Activated naive CD4-positive, alpha-beta T cell treated with anti-CD3 and anti-CD28 coated beads for 36 hours (primary cell): ENCODE measurements around the gene MGAT1. TPM values are rescaled to one million over a fixed set of nuclear protein-coding genes. Genes with fewer than 3 reads are reported as not detected.
A peak's percentile ranks its signal among the peaks of the same experiment; 100 is the strongest.

Experiments
- CTCF ChIA-PET: fragments of 350-600 bp; sonication (Branson Sonifier 250); formaldehyde crosslinking; loops from one replicate; lab custom pipeline; 2021; ENCODE audit warnings: antibody characterized with exemption; lab: Charles Lee
- DNase-seq: peaks from one replicate; pipeline ENCODE4 v3.0.0-alpha.2; 2020
- H3K27ac Mint-ChIP-seq: one replicate; pipeline ENCODE4 v1.8.0; 2021; ENCODE audit warnings: mild to moderate bottlenecking, mixed read lengths
- H3K27me3 Mint-ChIP-seq: one replicate; pipeline ENCODE4 v1.8.0; 2021; ENCODE audit warnings: low read depth, mixed read lengths
- H3K36me3 Mint-ChIP-seq: one replicate; pipeline ENCODE4 v1.8.0; 2021; ENCODE audit warnings: low read depth, mixed read lengths
- H3K4me1 Mint-ChIP-seq: one replicate; pipeline ENCODE4 v1.8.0; 2021; ENCODE audit warnings: low read depth, mixed read lengths
- H3K4me3 Mint-ChIP-seq: one replicate; pipeline ENCODE4 v1.8.0; 2021; ENCODE audit warnings: mild to moderate bottlenecking, moderate library complexity, mixed read lengths
- H3K9me3 Mint-ChIP-seq: one replicate; pipeline ENCODE4 v1.8.0; 2021; ENCODE audit warnings: mixed read lengths
- intact Hi-C: fragments of 100-400 bp; cut with micrococcal nuclease; formaldehyde crosslinking; loops from one replicate; pipeline ENCODE4 v1.15.1; 2023
- total RNA-seq, 2 experiments: library from RNA; stranded (reverse); gene quantifications; one replicate each; pipeline ENCODE4 v1.2.3, GENCODE V29; 2021

MGAT1 gene
- total RNA-seq, 2 experiments from 2014 or later = 70.0 to 75.2 TPM

DNA sequence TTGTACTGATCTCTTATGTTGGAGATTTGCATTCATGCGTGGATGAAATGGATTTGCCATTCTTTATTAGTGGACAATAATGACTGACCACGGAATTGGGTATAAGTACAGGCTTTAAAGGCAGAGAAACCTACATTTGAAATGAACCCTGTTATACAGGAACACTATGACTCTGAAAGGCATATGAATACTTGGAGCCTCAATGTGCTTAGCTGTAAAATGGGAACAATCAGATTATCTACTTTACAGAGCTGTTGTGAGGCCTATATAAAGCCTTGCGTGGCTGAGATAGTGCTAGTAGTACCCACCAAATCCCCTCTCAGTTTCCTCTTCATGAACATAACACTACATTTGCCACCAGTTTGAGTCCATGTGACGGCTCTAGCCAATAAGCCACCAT is 18.9 kb upstream of the MGAT1 start:
- Mint-ChIP-seq H3K27ac (no peak overlapping the region), H3K4me3 (no peak overlapping the region), H3K27me3 (no peaks in the 10 kb centered on the region), H3K9me3 (no peaks in the 10 kb centered on the region), H3K36me3 (no peaks in the 10 kb centered on the region), H3K4me1 (peaks cover 43% of the 10 kb centered on the region)
- intact Hi-C loops = no loop called here
- CTCF ChIA-PET = interaction anchor here (0.8 to 1.6 kb wide), 3 partner anchors 9 to 13 kb away, joined by 3 to 4 read pairs (median 4); no protein-coding TSS in a partner anchor
- DNase-seq = no peak

DNA sequence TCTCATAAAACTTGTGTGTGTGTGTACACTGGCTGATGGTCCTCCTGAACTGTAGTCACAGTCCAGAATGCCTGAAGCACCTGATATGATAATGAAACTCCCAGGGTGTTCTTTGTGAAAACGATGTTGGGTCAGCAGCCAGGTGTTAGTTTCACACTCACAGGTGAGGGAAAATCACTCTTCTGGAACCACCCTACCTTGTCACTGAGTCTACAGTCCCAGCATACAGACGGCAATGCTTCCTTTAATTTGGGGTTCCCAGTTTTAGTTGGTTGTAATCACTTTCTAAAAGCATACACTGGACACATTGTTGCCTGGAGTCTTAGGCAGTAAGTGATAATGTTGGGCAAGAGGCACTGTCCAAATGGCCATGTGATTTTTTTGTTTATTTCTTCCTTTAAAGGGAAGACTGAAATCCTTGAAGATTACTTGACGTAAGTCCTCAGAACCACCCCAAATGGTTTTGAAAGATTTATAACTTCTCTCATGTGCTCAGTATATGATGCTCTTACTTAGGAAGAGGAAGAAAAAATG is 18.2 kb upstream of the MGAT1 start:
- H3K4me1 Mint-ChIP-seq = peaks cover 39% of the 10 kb centered on the region

DNA sequence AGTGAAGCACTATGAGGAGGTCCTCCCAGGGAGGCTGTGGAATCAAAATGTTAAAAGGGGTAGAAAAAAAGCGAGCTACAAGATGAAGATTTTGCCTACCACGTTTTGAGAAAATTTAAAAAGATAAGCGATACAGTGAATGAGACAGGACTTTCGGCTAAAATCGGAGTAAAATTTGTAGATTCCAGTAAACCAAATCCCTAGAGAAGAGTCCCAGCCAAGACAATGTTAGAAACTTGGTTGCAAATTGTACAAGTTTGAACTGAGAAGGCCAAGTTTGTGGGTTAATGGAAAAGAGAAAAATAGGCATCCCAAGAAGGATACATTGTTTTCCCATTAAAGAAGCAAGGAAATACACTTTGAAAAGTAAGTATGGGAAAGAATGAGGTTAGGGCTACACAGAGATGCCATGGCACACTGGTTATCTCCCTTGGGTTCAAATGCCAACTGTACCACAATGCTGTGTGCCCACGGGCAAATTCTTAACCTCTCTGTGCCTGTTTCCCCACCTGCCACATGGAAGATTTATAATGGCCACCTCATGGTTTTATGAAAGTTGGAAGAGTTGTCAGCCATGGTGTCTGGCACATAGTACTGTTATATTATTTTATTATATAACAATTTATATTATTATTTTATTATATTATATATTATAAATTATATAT is 16.2 kb upstream of the MGAT1 start:
- no peak for DNase-seq
- intact Hi-C loops = no loop called here
- CTCF ChIA-PET = interaction anchor here (1.2 kb wide), 1 partner anchor 8 kb away, joined by 3 read pairs; no protein-coding TSS in a partner anchor
- Mint-ChIP-seq H3K27me3 (no peaks in the 10 kb centered on the region), H3K9me3 (no peaks in the 10 kb centered on the region), H3K27ac (no peak overlapping the region), H3K36me3 (no peaks in the 10 kb centered on the region), H3K4me1 (peaks cover 38% of the 10 kb centered on the region), H3K4me3 (no peak overlapping the region)

More for the DNA sequence above, 18.2 kb upstream of the MGAT1 start:
- CTCF ChIA-PET = interaction anchor here (0.8 to 1.6 kb wide), 2 partner anchors 9 to 10 kb away, joined by 4 read pairs; no protein-coding TSS in a partner anchor
- no peak overlapping the region for H3K4me3 Mint-ChIP-seq
- no peaks in the 10 kb centered on the region for H3K36me3 Mint-ChIP-seq
- DNase-seq = no peak
- no peak overlapping the region for H3K27ac Mint-ChIP-seq
- H3K27me3 Mint-ChIP-seq = no peaks in the 10 kb centered on the region
- intact Hi-C loops = no loop called here
- no peaks in the 10 kb centered on the region for H3K9me3 Mint-ChIP-seq

DNA sequence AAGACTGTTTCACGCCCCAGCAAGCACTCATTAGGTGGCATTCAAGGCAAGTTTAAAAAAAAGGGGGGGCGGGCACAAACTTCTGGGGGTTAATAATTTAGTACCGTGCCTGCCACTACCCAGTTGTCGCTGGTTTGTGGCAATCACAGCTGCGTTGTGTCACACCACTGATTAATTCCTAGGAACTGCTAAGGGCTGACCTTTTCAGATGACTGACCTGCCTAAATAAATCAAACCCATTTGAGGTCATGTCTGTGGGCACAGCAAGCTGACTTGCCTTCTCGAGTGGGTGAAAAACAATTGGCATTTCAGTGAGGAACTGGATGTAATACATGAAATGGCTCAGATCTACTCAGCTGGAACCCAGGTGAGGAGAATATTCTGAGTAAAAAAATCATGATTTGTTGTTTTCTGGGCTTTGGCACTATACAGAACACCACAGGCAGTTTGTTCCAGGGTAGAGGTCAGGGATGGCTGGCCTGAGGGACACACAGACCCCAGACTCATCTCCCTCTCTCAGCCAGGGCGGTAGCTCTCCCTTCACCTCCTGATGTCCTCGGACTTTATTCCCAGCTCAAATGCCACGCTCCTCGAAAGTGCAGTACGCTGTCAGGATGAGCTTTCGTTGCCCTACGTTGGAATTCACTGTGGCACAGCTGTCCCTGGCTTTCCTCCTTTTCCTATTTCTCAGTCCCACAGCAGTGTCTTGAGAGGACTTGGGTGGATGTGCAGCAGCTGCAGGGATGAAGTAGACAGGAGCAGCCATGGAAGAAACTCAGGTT is 15.5 kb upstream of the MGAT1 start:
- CTCF ChIA-PET = interaction anchor here (1.2 kb wide), 1 partner anchor 9 kb away, joined by 3 read pairs; no protein-coding TSS in a partner anchor
- Mint-ChIP-seq H3K4me3 (no peak overlapping the region), H3K36me3 (no peaks in the 10 kb centered on the region), H3K4me1 (peaks cover 43% of the 10 kb centered on the region), H3K9me3 (no peaks in the 10 kb centered on the region), H3K27me3 (no peaks in the 10 kb centered on the region), H3K27ac (no peak overlapping the region)
- DNase-seq = no peak
- intact Hi-C loops = loop anchor here (1.0 kb wide), 1 partner anchor 8 kb away; no protein-coding TSS in a partner anchor

DNA sequence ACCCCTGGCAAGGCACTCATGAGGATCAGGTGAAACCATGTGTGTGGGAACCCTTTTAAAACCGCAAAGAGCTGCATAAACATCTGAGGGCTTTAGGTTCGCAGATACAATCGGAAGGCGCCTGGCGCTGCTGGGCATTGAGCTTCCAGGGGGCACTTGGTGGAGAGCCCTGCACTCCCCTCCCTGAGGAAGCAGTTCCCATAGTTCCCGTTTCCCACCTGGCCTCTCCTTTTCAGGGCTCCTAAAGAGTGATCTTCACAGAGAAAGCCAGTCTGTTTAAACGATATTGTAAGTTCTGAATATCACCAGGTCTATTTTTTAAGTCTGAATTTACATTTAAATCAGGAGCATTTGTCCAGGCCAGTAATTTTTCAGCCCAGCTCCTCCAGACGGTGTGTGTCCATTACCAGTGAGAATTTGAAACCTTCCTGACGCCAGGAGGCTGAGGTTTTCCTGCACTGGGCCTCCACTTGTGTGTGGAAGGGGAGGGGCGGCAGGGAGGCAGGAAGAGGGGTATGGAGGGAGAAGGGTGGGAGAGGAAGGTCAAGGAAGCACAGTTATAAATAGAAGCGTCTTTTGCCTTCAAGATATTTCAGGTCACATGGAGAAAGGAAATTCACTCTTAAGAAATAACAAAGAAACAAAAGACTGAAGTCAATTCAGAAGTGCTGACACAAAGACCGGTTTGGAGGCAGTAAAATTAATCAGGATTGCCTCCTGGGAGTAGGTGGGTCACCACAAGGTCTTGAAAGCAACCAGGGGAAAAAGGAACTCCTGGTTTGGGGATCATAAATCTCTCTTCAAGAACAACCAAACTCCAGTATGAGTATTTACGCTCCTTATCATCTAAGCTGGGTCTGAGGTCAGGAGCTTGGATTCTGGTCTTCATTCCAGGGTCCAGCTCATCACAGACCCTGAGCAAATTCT is 14.3 kb upstream of the MGAT1 start:
- peak overlapping the region; percentile 48 for H3K4me3 Mint-ChIP-seq
- CTCF ChIA-PET = interaction anchor here (1.3 kb wide), 1 partner anchor 34 kb away, joined by 4 read pairs; no protein-coding TSS in a partner anchor
- peak overlapping the region; percentile 26 for H3K27ac Mint-ChIP-seq
- intact Hi-C loops = loop anchor here (1.0 kb wide), 1 partner anchor 9 kb away; no protein-coding TSS in a partner anchor
- peaks cover 50% of the 10 kb centered on the region for H3K4me1 Mint-ChIP-seq
- H3K36me3 Mint-ChIP-seq = no peaks in the 10 kb centered on the region
- H3K27me3 Mint-ChIP-seq = no peaks in the 10 kb centered on the region
- no peak for DNase-seq
- H3K9me3 Mint-ChIP-seq = no peaks in the 10 kb centered on the region

DNA sequence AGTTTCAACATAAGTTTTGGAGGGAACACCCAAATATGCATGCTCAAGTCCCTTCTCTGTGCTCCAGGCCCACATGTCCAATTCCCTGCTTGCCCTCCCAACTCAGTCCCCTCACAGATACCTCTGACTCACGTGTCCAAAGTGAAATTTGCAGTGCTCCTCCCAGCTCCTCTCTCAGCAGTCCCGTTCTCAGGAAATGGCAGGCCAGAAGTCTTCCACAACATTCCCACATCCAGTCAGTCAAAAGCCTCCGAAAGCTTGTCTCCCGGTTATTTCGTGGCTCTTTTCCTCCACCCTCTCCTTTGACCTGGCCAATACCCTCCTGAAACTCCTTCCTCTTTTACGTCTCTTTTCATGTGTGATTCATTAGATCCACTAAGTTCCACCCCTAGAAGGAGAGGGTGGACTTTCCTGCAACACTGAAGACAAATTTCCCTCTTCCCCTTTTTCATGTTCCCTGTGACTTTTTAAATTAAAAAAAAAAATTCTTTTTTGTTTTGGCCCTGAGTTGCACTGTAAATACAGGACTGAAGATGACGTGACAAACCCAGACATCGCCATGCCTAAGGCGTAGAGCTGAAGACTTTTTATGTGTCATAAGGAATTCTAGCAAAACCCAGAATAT is 12.8 kb upstream of the MGAT1 start:
- no peak for DNase-seq
- no peak overlapping the region for H3K27ac Mint-ChIP-seq
- H3K27me3 Mint-ChIP-seq = no peaks in the 10 kb centered on the region
- H3K36me3 Mint-ChIP-seq = no peaks in the 10 kb centered on the region
- no peak overlapping the region for H3K4me3 Mint-ChIP-seq
- intact Hi-C loops = no loop called here
- H3K4me1 Mint-ChIP-seq = peaks cover 54% of the 10 kb centered on the region
- no peaks in the 10 kb centered on the region for H3K9me3 Mint-ChIP-seq
- CTCF ChIA-PET = interaction anchor here (1.3 kb wide), 1 partner anchor 33 kb away, joined by 4 read pairs; no protein-coding TSS in a partner anchor

DNA sequence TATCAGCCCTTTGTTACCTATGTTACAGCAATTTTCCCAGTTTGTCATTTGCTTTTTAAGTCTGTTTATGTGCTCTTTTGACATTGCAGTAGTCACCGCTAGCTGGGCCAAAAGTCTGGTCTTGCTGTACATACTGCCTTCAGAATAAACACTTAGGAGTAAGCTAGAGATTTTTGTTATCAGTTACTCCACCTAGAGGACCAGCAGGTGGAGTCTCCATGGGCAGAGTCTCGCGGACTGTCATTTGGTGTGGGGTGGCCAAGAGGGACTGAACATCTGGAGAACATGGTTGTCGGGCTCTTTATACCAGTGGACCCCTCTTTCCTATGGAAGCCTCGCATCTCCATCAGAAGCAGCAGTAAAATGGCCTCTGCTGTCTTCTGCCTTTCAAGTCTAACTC is 10.8 kb upstream of the MGAT1 start:
- Mint-ChIP-seq H3K27ac (no peak overlapping the region), H3K4me3 (no peak overlapping the region), H3K4me1 (peaks cover 61% of the 10 kb centered on the region), H3K36me3 (no peaks in the 10 kb centered on the region), H3K9me3 (no peaks in the 10 kb centered on the region), H3K27me3 (no peaks in the 10 kb centered on the region)
- DNase-seq = no peak
- intact Hi-C loops = no loop called here
- CTCF ChIA-PET = interaction anchor here (0.8 to 2.3 kb wide), 3 partner anchors 10 to 28 kb away, joined by 3 to 6 read pairs (median 4); no protein-coding TSS in a partner anchor

DNA sequence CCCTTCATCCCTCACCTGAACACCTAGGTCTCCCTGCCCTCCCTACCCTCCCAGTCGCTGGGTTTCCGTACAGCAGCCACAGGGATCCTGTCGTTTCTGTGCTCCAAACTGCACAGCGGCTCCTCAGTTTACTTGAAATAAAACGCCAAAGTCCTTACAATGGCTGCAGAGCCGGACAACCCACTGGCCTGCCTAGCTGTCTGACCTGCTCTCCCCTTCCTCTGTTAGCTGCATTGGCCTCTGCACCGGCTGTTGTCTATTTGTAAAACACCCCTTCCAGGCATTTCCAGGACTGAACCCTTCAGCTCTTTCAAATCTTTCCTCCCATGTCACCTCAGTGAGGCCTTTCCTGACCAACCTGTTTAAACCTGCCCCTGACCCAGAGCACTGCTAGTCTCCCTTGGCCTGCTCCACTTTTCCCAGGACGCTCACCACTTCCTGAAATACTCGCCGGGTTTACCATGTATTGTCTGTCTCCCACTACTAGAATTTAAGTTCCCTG is 9.1 kb upstream of the MGAT1 start:
- H3K4me1 Mint-ChIP-seq = peaks cover 66% of the 10 kb centered on the region
- H3K9me3 Mint-ChIP-seq = no peaks in the 10 kb centered on the region
- peak overlapping the region; percentile 98 for H3K4me3 Mint-ChIP-seq
- H3K27me3 Mint-ChIP-seq = no peaks in the 10 kb centered on the region
- peak overlapping the region; percentile 99 for H3K27ac Mint-ChIP-seq
- H3K36me3 Mint-ChIP-seq = peaks cover 12% of the 10 kb centered on the region
- CTCF ChIA-PET = interaction anchor here (0.8 to 2.3 kb wide), 2 partner anchors 10 to 18 kb away, joined by 4 to 6 read pairs; no protein-coding TSS in a partner anchor
- DNase-seq = no peak
- intact Hi-C loops = no loop called here

DNA sequence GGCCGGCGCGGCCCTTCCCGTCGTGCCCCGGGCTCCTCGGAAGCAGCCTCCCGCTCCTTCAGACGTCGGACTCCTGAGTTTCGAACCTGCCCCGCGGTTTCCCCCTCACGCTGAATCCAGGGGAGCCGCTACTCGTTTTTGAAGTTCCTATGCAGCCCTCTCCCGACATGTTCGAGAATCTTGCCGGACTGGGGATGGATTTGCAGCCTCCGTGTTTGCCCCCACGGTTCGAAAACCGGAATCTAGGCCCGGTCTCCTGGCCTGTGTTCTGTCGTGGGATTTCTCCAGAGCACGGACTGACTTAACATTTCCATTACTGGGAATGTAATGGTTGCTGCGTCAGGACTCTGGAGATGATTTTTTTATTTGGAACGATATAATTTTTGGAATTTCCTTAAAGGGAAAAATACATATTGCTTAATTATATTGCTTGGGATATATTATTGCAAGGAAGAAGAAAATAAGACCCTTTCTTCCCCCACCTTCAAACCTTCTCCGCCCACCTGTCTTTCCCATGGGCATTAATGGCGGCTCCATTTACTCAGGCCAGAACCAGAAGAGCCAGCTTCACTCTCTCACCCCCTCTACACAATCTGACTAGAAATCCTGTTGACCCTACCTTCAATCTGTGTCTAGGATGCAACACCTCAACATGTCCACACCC is 8.5 kb upstream of the MGAT1 start:
- CTCF ChIA-PET = interaction anchor here (0.5 to 1.0 kb wide), 3 partner anchors 10 to 20 kb away, joined by 3 to 4 read pairs (median 4); no protein-coding TSS in a partner anchor
- peak; percentile 76 for DNase-seq
- intact Hi-C loops = loop anchor here (1.0 kb wide), 5 partner anchors 9 to 433 kb away; partner anchors contain the start of genes MGAT1, TRIM41 and ZFP62
- H3K9me3 Mint-ChIP-seq = no peaks in the 10 kb centered on the region
- H3K4me3 Mint-ChIP-seq = peak overlapping the region; percentile 98
- H3K27ac Mint-ChIP-seq = peak overlapping the region; percentile 99
- H3K4me1 Mint-ChIP-seq = peaks cover 68% of the 10 kb centered on the region
- peaks cover 15% of the 10 kb centered on the region for H3K36me3 Mint-ChIP-seq
- H3K27me3 Mint-ChIP-seq = no peaks in the 10 kb centered on the region

DNA sequence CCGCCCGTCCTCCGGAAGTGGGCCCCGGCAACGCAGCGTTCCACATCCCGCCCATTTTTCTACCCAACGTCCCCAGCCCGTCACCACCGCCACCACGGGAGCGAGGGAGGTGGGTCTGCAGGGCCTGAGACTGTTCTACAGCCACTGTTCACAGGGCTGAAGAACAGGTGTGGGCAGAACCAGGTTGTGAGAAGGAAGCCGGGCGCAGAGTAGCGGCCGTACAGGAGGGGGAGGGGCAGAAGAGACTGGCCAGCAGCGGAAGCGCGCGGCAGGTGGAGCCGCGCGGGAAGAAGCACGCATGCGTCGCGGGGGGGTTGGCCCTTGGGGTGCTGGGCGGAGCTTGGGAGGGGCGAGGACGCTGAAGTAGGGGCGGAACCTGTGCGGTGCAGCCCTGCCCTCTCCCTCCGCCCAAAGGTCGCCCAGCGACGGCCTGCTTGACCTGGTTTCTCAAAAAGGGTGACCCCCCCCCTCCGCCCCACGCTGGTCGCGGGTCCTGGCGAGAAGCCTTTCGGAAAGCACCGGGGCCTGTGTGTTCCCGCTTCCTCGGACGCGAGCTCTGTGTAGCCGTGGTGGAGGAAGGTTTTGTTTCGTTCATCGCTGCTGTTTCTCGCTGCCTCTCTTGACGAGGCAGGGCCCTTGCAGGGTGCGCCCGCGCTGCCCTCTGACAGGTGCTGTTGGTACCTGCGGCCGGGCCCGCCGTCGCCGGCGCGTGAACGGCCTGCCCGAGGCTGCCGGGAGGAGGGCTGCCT is 7.8 kb upstream of the MGAT1 start:
- Mint-ChIP-seq H3K27me3 (no peaks in the 10 kb centered on the region), H3K9me3 (no peaks in the 10 kb centered on the region), H3K36me3 (peaks cover 17% of the 10 kb centered on the region), H3K27ac (peak overlapping the region; percentile 99), H3K4me1 (peaks cover 69% of the 10 kb centered on the region), H3K4me3 (peak overlapping the region; percentile 98)
- DNase-seq = peak; percentile 96
- intact Hi-C loops = loop anchor here (1.0 kb wide), 5 partner anchors 8 to 434 kb away; partner anchors contain the start of genes MGAT1, TRIM41 and ZFP62
- CTCF ChIA-PET = interaction anchor here (0.5 to 1.0 kb wide), 2 partner anchors 16 to 20 kb away, joined by 3 to 4 read pairs; no protein-coding TSS in a partner anchor
